ENCODE results near the gene HTR2C. TPM values are rescaled to one million over a fixed set of nuclear protein-coding genes. Genes with fewer than 3 reads are reported as not detected.

Gene HTR2C
- total RNA-seq, 1 donor from 2014 or later = not detected

GRCh38 chrX:114581528-114582263 is 2.2 kb upstream of the HTR2C start:
- Histone ChIP-seq H3K36me3 (ENCODE audit: insufficient read depth, low read length) (no peaks in the 10 kb centered on the region), H3K4me3 (ENCODE audit: insufficient read depth, low read depth, low read length) (no peak overlapping the region), H3K4me2 (ENCODE audit: low read length) (peak overlapping the region; percentile 48), H3K79me2 (ENCODE audit: insufficient read depth, low read length) (no peaks in the 10 kb centered on the region), H4K20me1 (ENCODE audit: insufficient read depth, low read length) (no peaks in the 10 kb centered on the region), H3K4me1 (ENCODE audit: insufficient read depth, low read length) (peaks cover 4% of the 10 kb centered on the region), H2AFZ (ENCODE audit: low read depth, low read length) (no peak overlapping the region), H3K9me3 (ENCODE audit: insufficient read depth, low read depth, low read length) (no peaks in the 10 kb centered on the region), H3K9ac (ENCODE audit: low read length) (no peak overlapping the region), H3K27me3 (ENCODE audit: insufficient read depth, low read length) (peaks cover 41% of the 10 kb centered on the region), H3K27ac (ENCODE audit: low read depth, low read length) (no peak overlapping the region)
- peaks cover 53% of the 10 kb centered on the region for H3K27me3 Mint-ChIP-seq (ENCODE audit: low read depth, unreplicated experiment)
- H3K36me3 Mint-ChIP-seq (ENCODE audit: low read depth, unreplicated experiment) = no peaks in the 10 kb centered on the region
- no peaks in the 10 kb centered on the region for H3K4me1 Mint-ChIP-seq (ENCODE audit: low read depth, unreplicated experiment)
- no peak for TF ChIP-seq CTCF (IDR thresholded peaks at IDR 0.05; ENCODE audit: insufficient read depth, low read depth, low read length)
- no peak for TF ChIP-seq EZH2 (IDR thresholded peaks at IDR 0.05; ENCODE audit: insufficient read depth, low read length)
- H3K9me3 Mint-ChIP-seq (ENCODE audit: unreplicated experiment) = peaks cover 5% of the 10 kb centered on the region
- no peak for FAIRE-seq
- DNase-seq (ENCODE audit: low read depth) = no peak
- no peak overlapping the region for H3K27ac Mint-ChIP-seq (ENCODE audit: unreplicated experiment)
- H3K4me3 Mint-ChIP-seq (ENCODE audit: unreplicated experiment) = peak overlapping the region; percentile 57

- H3K79me2 ChIP-seq (ENCODE audit: insufficient read depth, low read length) = no peaks in the 10 kb centered on the region
- peaks cover 5% of the 10 kb centered on the region for H3K9me3 Mint-ChIP-seq (ENCODE audit: unreplicated experiment)
- peaks cover 4% of the 10 kb centered on the region for H3K4me1 ChIP-seq (ENCODE audit: insufficient read depth, low read length)
- no peak for DNase-seq (ENCODE audit: low read depth)
- H3K9me3 ChIP-seq (ENCODE audit: insufficient read depth, low read depth, low read length) = no peaks in the 10 kb centered on the region
- no peak overlapping the region for H3K4me3 ChIP-seq (ENCODE audit: insufficient read depth, low read depth, low read length)
- peaks cover 54% of the 10 kb centered on the region for H3K27me3 Mint-ChIP-seq (ENCODE audit: low read depth, unreplicated experiment)
- H4K20me1 ChIP-seq (ENCODE audit: insufficient read depth, low read length) = no peaks in the 10 kb centered on the region
- H3K9ac ChIP-seq (ENCODE audit: low read length) = no peak overlapping the region
- H3K4me1 Mint-ChIP-seq (ENCODE audit: low read depth, unreplicated experiment) = no peaks in the 10 kb centered on the region
- no peak overlapping the region for H3K4me3 Mint-ChIP-seq (ENCODE audit: unreplicated experiment)
- H3K4me2 ChIP-seq (ENCODE audit: low read length) = no peak overlapping the region
- TF ChIP-seq CTCF (IDR thresholded peaks at IDR 0.05; ENCODE audit: insufficient read depth, low read depth, low read length) = no peak
- TF ChIP-seq EZH2 (IDR thresholded peaks at IDR 0.05; ENCODE audit: insufficient read depth, low read length) = no peak
- no peak for FAIRE-seq
- no peak overlapping the region for H3K27ac ChIP-seq (ENCODE audit: low read depth, low read length)
- no peak overlapping the region for H2AFZ ChIP-seq (ENCODE audit: low read depth, low read length)
- no peak overlapping the region for H3K27ac Mint-ChIP-seq (ENCODE audit: unreplicated experiment)
- H3K36me3 Mint-ChIP-seq (ENCODE audit: low read depth, unreplicated experiment) = no peaks in the 10 kb centered on the region
- H3K36me3 ChIP-seq (ENCODE audit: insufficient read depth, low read length) = no peaks in the 10 kb centered on the region
- peaks cover 41% of the 10 kb centered on the region for H3K27me3 ChIP-seq (ENCODE audit: insufficient read depth, low read length)
These were observed 1.6 kb upstream of the HTR2C start for GRCh38 chrX:114582264-114582632.

- Mint-ChIP-seq H3K36me3 (ENCODE audit: low read depth, unreplicated experiment) (no peaks in the 10 kb centered on the region), H3K4me3 (ENCODE audit: unreplicated experiment) (no peak overlapping the region), H3K27me3 (ENCODE audit: low read depth, unreplicated experiment) (peaks cover 57% of the 10 kb centered on the region), H3K9me3 (ENCODE audit: unreplicated experiment) (peaks cover 5% of the 10 kb centered on the region), H3K27ac (ENCODE audit: unreplicated experiment) (no peak overlapping the region), H3K4me1 (ENCODE audit: low read depth, unreplicated experiment) (no peaks in the 10 kb centered on the region)
- Histone ChIP-seq H3K27me3 (ENCODE audit: insufficient read depth, low read length) (peaks cover 41% of the 10 kb centered on the region), H3K79me2 (ENCODE audit: insufficient read depth, low read length) (no peaks in the 10 kb centered on the region), H3K4me3 (ENCODE audit: insufficient read depth, low read depth, low read length) (no peak overlapping the region), H3K4me2 (ENCODE audit: low read length) (no peak overlapping the region), H3K36me3 (ENCODE audit: insufficient read depth, low read length) (no peaks in the 10 kb centered on the region), H3K9me3 (ENCODE audit: insufficient read depth, low read depth, low read length) (no peaks in the 10 kb centered on the region), H2AFZ (ENCODE audit: low read depth, low read length) (no peak overlapping the region), H4K20me1 (ENCODE audit: insufficient read depth, low read length) (no peaks in the 10 kb centered on the region), H3K27ac (ENCODE audit: low read depth, low read length) (no peak overlapping the region), H3K9ac (ENCODE audit: low read length) (no peak overlapping the region), H3K4me1 (ENCODE audit: insufficient read depth, low read length) (peaks cover 4% of the 10 kb centered on the region)
- DNase-seq (ENCODE audit: low read depth) (no peak), FAIRE-seq (no peak)
- no peak for TF ChIP-seq EZH2 (IDR thresholded peaks at IDR 0.05; ENCODE audit: insufficient read depth, low read length)
- no peak for TF ChIP-seq CTCF (IDR thresholded peaks at IDR 0.05; ENCODE audit: insufficient read depth, low read depth, low read length)
These were observed 1.0 kb upstream of the HTR2C start for GRCh38 chrX:114582698-114583395.

Data from astrocyte (in vitro differentiated cells and primary cell).